ENCODE results near the gene ATP8B3.

GRCh38 chr19:1852581-1853128 is 40.6 kb upstream of the ATP8B3 start:
- TF ChIP-seq, protein P1, sequence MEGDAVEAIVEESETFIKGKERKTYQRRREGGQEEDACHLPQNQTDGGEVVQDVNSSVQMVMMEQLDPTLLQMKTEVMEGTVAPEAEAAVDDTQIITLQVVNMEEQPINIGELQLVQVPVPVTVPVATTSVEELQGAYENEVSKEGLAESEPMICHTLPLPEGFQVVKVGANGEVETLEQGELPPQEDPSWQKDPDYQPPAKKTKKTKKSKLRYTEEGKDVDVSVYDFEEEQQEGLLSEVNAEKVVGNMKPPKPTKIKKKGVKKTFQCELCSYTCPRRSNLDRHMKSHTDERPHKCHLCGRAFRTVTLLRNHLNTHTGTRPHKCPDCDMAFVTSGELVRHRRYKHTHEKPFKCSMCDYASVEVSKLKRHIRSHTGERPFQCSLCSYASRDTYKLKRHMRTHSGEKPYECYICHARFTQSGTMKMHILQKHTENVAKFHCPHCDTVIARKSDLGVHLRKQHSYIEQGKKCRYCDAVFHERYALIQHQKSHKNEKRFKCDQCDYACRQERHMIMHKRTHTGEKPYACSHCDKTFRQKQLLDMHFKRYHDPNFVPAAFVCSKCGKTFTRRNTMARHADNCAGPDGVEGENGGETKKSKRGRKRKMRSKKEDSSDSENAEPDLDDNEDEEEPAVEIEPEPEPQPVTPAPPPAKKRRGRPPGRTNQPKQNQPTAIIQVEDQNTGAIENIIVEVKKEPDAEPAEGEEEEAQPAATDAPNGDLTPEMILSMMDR (IDR thresholded peaks at IDR 0.05; ENCODE audit: insufficient read depth, low read length, poor library complexity, severe bottlenecking): no peak
- TF ChIP-seq EZH2phosphoT487 (conservative IDR thresholded peaks at IDR 0.05; ENCODE audit: low read length): no peak

Data from SU-DHL-6 (cell line).